ENCODE measurements around the gene WBP11. TPM values are rescaled to one million over a fixed set of nuclear protein-coding genes. Genes with fewer than 3 reads are reported as not detected.
A peak's percentile ranks its signal among the peaks of the same experiment; 100 is the strongest.
"Not testable (repeated sequence)": the region's sequence is repeated elsewhere in the genome, so short reads cannot be mapped to it uniquely, and the experiment has no call there.

The WBP11 gene
- total RNA-seq, 4 donors from 2014 or later = 13.5 to 24.3 (median 21.1) TPM

GRCh38 chr12:14769466-14769968 is 33.8 kb downstream of the WBP11 start:
- H3K27me3 ChIP-seq = no peaks in the 10 kb centered on the region
- no peak for ATAC-seq
- WGBS, 2 donors (ENCODE audit: low coverage in 1 of 2) = 3 to 6% methylated on average over 7 to 21 of the region's 26 CpGs
- H3K4me3 ChIP-seq = peak overlapping the region; percentile 61 to 96
- H3K4me1 ChIP-seq = peaks cover 0 to 46% (median 3%) of the 10 kb centered on the region in 3 donors
- H3K27ac ChIP-seq = peak overlapping the region; percentile 90 to 98 (median 96)
- H3K9me3 ChIP-seq = peaks cover 0 to 13% (median 0%) of the 10 kb centered on the region in 3 donors
- H3K36me3 ChIP-seq = peaks cover 0 to 9% of the 10 kb centered on the region in 2 donors
- TF ChIP-seq POLR2AphosphoS5 (IDR thresholded peaks at IDR 0.05) (no peak), EP300 (IDR thresholded peaks at IDR 0.05) (no peak), CTCF (IDR thresholded peaks at IDR 0.05) (no peak), POLR2A (IDR thresholded peaks at IDR 0.05) (no peak)

GRCh38 chr12:14768823-14769405 is 34.4 kb downstream of the WBP11 start:
- 25 to 46% methylated on average over 9 of the region's 16 CpGs for WGBS, 2 donors (ENCODE audit: low coverage in 1 of 2)
- Histone ChIP-seq H3K27ac (peak overlapping the region in 3 of 4 donors; percentile 28 to 94 (median 90)), H3K4me1 (peaks cover 0 to 46% (median 3%) of the 10 kb centered on the region in 3 donors), H3K9me3 (peaks cover 0 to 13% (median 0%) of the 10 kb centered on the region in 3 donors), H3K27me3 (no peaks in the 10 kb centered on the region), H3K36me3 (peaks cover 0 to 9% of the 10 kb centered on the region in 2 donors), H3K4me3 (peak overlapping the region; percentile 61 to 96)
- TF ChIP-seq POLR2A (IDR thresholded peaks at IDR 0.05) (no peak), EP300 (IDR thresholded peaks at IDR 0.05) (no peak), CTCF (IDR thresholded peaks at IDR 0.05) (no peak)
- no peak for ATAC-seq

GRCh38 chr12:14767617-14768016 is 35.7 kb downstream of the WBP11 start:
- Histone ChIP-seq H3K9me3 (peaks cover 0 to 13% (median 0%) of the 10 kb centered on the region in 3 donors), H3K27ac (no peak overlapping the region), H3K36me3 (peaks cover 0 to 9% of the 10 kb centered on the region in 2 donors), H3K4me1 (peaks cover 0 to 38% (median 3%) of the 10 kb centered on the region in 3 donors), H3K4me3 (no peak overlapping the region), H3K27me3 (no peaks in the 10 kb centered on the region)
- WGBS, 2 donors (ENCODE audit: low coverage in 1 of 2) = 47% methylated on average over 1 of the region's 1 CpG; no CpG with 5 or more reads in 1 of the 2 donors
- ATAC-seq = no peak
- TF ChIP-seq CTCF (IDR thresholded peaks at IDR 0.05) (no peak), POLR2A (IDR thresholded peaks at IDR 0.05) (no peak), EP300 (IDR thresholded peaks at IDR 0.05) (no peak), POLR2AphosphoS5 (IDR thresholded peaks at IDR 0.05) (no peak)

GRCh38 chr12:14766649-14767215 is 36.5 kb downstream of the WBP11 start:
- H3K27me3 ChIP-seq = no peaks in the 10 kb centered on the region
- H3K4me1 ChIP-seq = peaks cover 0 to 33% (median 3%) of the 10 kb centered on the region in 3 donors
- ATAC-seq = no peak
- TF ChIP-seq POLR2A (IDR thresholded peaks at IDR 0.05) (no peak), CTCF (IDR thresholded peaks at IDR 0.05) (no peak), EP300 (IDR thresholded peaks at IDR 0.05) (no peak), POLR2AphosphoS5 (IDR thresholded peaks at IDR 0.05) (no peak)
- WGBS, 2 donors (ENCODE audit: low coverage in 1 of 2) = 85 to 100% methylated on average over 3 of the region's 3 CpGs
- H3K27ac ChIP-seq = no peak overlapping the region
- H3K4me3 ChIP-seq = no peak overlapping the region
- peaks cover 0 to 9% of the 10 kb centered on the region in 2 donors for H3K36me3 ChIP-seq
- peaks cover 0 to 13% (median 0%) of the 10 kb centered on the region in 3 donors for H3K9me3 ChIP-seq

- Histone ChIP-seq H3K9me3 (peaks cover 0 to 13% (median 0%) of the 10 kb centered on the region in 3 donors), H3K4me1 (peaks cover 0 to 26% (median 0%) of the 10 kb centered on the region in 3 donors), H3K36me3 (peaks cover 0 to 15% of the 10 kb centered on the region in 2 donors)
- 80 to 86% methylated on average over 1 of the region's 3 CpGs for WGBS, 2 donors (ENCODE audit: low coverage in 1 of 2)
- not testable (repeated sequence) for ATAC-seq, H3K27ac ChIP-seq, H3K27me3 ChIP-seq, H3K4me3 ChIP-seq
These were observed 37.3 kb downstream of the WBP11 start for GRCh38 chr12:14766020-14766419.

All from gastroesophageal sphincter (tissue), 4 donors.